ENCODE measurements around the gene MT1E.
"Not testable (repeated sequence)": the region's sequence is repeated elsewhere in the genome, so short reads cannot be mapped to it uniquely, and the experiment has no call there.

Gene MT1E

DNA sequence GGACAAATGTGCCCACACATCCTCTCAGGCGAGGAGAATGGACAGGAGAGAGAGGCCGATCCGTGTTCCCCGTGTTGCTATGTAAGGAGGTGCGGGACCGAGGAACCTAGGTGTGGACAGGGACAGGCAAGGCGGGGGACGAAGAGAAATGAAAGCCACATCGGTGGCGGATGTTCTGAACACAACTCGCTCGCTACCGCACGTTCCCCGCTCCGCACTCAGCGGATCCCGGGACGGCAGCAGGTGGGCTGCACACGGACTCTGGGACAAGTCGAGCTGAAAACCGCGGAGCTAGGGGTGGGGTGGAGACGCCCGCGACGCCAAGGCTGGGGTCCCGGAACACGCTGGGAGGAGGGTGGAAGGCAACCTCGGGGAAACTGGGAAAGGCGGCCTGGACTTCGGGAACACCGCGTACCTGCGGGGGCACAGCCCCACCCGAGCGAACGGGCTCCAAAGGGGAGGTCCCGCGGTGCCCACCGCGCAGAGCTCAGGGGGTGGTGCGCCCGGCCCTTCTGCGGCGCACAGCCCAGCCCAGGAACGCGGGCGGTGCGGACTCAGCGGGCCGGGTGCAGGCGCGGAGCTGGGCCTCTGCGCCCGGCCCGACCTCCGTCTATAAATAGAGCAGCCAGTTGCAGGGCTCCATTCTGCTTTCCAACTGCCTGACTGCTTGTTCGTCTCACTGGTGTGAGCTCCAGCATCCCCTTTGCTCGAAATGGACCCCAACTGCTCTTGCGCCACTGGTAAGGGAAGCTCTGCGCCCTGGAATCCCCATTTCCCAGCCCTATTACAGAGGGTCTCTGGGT lies at the start of gene MT1E:
Gene MT1E, plus strand, starts transcription at position 642 of the 803 bp plus-strand sequence. Its CDS starts 71 bp downstream, at position 713.
- H3K27me3 Mint-ChIP-seq: peaks cover 25% of the 10 kb centered on the region
- H3K9me3 Mint-ChIP-seq: no peaks in the 10 kb centered on the region
- peak within 1 kb of the TSS; percentile 84 for H3K27ac Mint-ChIP-seq

DNA sequence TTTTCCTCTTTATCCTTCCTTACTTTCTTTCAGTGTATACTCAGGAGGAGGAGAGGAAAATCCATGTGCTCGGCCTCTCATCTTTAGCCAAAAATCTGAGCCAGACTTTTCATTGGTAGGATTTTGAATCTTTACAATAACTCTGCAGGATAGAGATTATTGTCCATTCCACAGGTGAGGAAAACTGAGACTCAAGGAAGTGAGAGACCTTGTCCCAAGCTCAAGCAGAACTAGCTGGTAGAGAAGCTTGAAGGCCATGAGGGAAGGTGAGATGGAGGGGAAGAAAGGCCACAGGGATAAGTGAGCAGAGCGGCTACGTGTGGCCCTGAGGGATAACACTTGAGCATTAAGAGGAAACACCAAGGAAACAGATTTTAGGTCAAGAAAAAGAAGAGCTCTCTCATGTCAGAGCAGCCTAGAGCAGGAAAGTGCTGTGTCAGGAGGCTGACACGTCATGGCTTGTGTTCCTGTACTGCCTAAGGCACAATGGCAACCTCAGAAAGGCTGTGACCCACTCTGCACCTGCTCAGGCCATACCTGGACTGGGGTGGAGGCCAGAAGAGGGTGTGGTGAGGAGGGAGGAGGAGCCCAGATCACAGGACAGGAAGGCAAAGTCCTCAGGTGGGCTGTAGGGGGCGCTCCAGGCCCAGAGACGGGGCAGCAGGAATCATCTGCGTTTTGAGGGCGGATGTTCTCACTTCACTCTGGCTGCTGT lies 48.8 kb upstream of the MT1E start:
- peaks cover 4% of the 10 kb centered on the region for H3K27me3 Mint-ChIP-seq
- H3K4me1 Mint-ChIP-seq (ENCODE audit: low read depth): peaks cover 6% of the 10 kb centered on the region
- H3K36me3 Mint-ChIP-seq (ENCODE audit: low read depth): no peaks in the 10 kb centered on the region
- peak overlapping the region; percentile 21 for H3K27ac Mint-ChIP-seq
- peaks cover 5% of the 10 kb centered on the region for H3K9me3 Mint-ChIP-seq
- no peak overlapping the region for H3K4me3 Mint-ChIP-seq

More for the DNA sequence above, at the start of gene MT1E:
- peaks cover 28% of the 10 kb centered on the region for H3K4me1 Mint-ChIP-seq (ENCODE audit: low read depth)
- peak within 1 kb of the TSS; percentile 86 for H3K4me3 Mint-ChIP-seq
- no peaks in the 10 kb centered on the region for H3K36me3 Mint-ChIP-seq (ENCODE audit: low read depth)

DNA sequence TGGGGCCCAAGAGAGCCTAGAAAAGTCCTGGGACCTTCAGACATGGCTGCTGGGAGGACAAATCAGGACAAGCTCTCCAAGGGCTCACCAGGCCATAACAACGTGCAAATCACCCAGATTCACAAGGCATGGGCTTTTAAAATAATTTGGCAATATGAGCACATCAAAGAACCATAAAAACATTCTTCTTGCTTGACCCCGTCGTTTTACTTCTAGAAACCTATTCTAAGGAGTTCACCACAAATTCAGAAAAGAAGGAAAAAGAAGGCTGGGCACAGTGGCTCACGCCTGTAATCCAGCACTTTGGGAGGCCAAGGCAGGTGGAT lies 48.3 kb upstream of the MT1E start:
- Mint-ChIP-seq H3K4me3 (no peak overlapping the region), H3K36me3 (ENCODE audit: low read depth) (no peaks in the 10 kb centered on the region), H3K27ac (peak overlapping the region; percentile 21), H3K27me3 (peaks cover 4% of the 10 kb centered on the region), H3K9me3 (peaks cover 5% of the 10 kb centered on the region), H3K4me1 (ENCODE audit: low read depth) (peaks cover 6% of the 10 kb centered on the region)

DNA sequence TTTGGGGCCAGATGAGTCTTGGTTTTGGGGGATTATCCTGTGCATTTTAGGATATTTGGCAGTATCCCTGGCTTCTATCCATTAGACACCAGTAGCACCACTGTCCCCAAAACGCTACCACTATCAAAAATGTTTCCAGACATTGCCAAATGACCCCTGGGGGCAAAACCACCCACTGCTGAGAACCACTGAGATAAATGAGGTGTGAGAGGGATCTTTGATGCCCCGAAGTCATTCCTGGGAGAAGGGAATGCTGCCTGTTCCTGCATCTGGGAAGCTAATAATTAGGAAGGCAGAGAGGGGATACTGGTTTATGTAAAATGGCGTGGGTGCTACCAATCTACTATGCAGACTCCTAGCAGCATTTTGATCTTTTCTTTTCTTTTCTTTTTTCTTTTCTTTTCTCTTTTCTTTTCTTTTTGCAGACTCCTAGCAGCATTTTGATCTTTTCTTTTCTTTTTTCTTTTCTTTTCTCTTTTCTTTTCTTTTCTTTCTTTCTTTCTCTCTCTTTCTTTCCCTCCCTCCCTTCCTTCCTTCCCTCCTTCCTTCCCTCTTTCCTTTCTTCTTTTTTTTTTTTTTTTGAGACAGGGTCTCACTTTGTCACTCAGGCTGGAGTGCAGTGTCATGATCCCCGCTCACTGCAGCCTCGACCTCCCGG lies 45.1 kb upstream of the MT1E start:
- peaks cover 11% of the 10 kb centered on the region for H3K27me3 Mint-ChIP-seq

DNA sequence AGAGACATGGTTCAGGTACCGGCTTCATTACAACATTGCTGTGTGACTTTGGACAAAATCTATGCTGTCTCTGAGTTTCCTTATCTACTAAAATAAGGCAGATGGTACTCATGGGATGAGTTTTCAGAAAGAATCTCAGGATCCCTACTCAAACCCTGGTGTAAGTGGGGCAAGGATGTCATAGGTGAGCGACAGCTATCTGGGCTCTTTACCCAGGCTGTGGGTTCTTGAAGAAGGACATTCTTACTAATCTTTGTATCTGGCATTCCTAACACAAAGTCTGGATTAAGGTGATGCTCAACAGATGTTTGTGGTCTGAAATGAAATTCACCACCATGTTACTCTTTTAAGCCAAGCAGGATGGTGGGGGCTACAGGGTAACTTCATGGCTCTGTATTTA lies 42.7 kb upstream of the MT1E start:
- not testable (repeated sequence) for H3K27ac Mint-ChIP-seq; H3K36me3 Mint-ChIP-seq (ENCODE audit: low read depth); H3K27me3 Mint-ChIP-seq; H3K9me3 Mint-ChIP-seq; H3K4me1 Mint-ChIP-seq (ENCODE audit: low read depth); H3K4me3 Mint-ChIP-seq

More for the DNA sequence above, 45.1 kb upstream of the MT1E start:
- no peak overlapping the region for H3K4me3 Mint-ChIP-seq
- no peaks in the 10 kb centered on the region for H3K9me3 Mint-ChIP-seq
- peaks cover 6% of the 10 kb centered on the region for H3K4me1 Mint-ChIP-seq (ENCODE audit: low read depth)
- H3K27ac Mint-ChIP-seq: no peak overlapping the region
- H3K36me3 Mint-ChIP-seq (ENCODE audit: low read depth): no peaks in the 10 kb centered on the region

DNA sequence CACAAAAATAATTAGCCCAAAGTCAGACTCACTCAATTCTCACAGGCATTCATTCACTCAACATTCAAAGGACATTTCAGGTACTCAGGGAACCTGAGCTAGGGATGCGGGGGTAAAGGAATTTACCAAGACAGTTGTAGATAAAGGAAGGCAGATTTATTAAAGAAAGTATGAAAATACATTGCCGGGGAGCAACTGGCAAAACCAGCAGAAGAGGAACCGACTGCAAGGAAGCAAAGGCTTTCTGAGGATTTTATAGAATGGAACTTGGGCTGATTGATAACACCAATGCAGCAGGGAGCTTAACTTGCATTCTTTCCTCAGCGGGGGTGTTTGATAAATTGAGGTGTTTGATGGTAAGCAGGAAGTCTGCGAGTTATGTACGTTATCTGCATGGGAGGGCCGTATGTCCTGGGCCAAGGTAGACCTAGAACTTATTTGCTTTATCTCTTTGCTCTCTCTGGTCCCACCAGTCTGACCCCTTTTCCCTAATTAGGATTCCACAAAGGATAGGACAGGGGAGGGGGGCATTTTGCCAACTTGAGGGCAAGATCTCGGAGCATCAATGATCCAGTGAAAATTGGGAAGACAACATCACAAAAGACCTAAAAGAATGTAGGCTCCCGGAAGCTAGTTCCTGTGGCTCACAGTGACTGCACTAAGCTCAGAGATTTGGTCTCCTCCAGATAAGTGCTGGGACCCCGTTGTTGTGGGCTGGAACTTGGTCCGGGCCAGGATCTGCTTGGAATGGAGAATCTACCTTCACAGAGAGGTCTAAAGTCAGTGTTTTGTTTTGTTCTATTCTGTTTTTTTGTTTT lies 42.0 kb upstream of the MT1E start:
- no peak overlapping the region for H3K4me3 Mint-ChIP-seq
- H3K4me1 Mint-ChIP-seq (ENCODE audit: low read depth): peaks cover under 1% of the 10 kb centered on the region
- H3K27ac Mint-ChIP-seq: no peak overlapping the region
- H3K9me3 Mint-ChIP-seq: no peaks in the 10 kb centered on the region
- no peaks in the 10 kb centered on the region for H3K36me3 Mint-ChIP-seq (ENCODE audit: low read depth)
- peaks cover 14% of the 10 kb centered on the region for H3K27me3 Mint-ChIP-seq

GRCh38 chr16:56584276-56584675 lies 41.3 kb upstream of the MT1E start:
- H3K9me3 Mint-ChIP-seq: no peaks in the 10 kb centered on the region
- no peak overlapping the region for H3K27ac Mint-ChIP-seq
- peaks cover 18% of the 10 kb centered on the region for H3K27me3 Mint-ChIP-seq
- peaks cover 4% of the 10 kb centered on the region for H3K4me1 Mint-ChIP-seq (ENCODE audit: low read depth)
- no peak overlapping the region for H3K4me3 Mint-ChIP-seq
- H3K36me3 Mint-ChIP-seq (ENCODE audit: low read depth): no peaks in the 10 kb centered on the region

GRCh38 chr16:56588781-56589140 lies 36.8 kb upstream of the MT1E start:
- no peak overlapping the region for H3K27ac Mint-ChIP-seq
- peaks cover 13% of the 10 kb centered on the region for H3K4me1 Mint-ChIP-seq (ENCODE audit: low read depth)
- H3K36me3 Mint-ChIP-seq (ENCODE audit: low read depth): no peaks in the 10 kb centered on the region
- peak overlapping the region; percentile 81 for H3K4me3 Mint-ChIP-seq
- H3K27me3 Mint-ChIP-seq: peaks cover 25% of the 10 kb centered on the region
- no peaks in the 10 kb centered on the region for H3K9me3 Mint-ChIP-seq

DNA sequence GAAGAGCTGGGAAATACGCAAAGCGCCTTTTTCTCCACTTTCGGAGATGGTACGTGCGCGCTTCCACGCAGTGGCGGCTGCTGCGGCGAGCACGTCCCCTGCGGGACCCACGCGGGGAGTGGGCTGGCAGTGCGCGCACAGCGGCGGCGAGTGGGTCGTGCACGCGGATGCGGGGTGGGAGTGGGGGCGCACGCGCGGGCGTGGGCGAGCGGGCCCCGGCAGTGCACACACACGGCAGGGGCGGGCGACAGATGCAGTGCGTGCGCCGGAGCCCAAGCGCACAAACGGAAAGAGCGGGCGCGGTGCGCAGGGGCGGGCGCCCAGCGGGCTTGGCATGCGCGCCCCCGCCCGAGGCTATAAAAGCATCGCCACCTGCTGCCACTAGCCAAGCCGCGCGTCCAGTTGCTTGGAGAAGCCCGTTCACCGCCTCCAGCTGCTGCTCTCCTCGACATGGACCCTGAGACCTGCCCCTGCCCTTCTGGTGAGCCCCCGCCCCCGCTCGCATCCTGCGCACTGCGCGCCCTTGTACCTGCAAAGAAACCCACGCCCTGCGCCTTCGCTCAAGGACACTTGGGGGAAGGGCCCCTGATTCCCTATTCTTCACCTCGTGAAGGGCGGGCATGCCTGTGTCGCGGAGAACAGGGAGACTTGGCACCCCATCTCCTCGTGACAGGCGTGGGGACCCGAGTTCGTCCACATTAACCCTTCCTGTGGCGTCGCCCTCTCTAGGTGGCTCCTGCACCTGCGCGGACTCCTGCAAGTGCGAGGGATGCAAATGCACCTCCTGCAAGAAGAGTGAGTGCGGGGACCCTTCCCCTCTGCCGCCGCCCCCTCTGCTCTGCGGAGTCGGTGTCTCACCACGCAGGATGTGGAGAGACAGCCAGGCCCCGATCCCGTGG lies 36.2 kb upstream of the MT1E start, which contains the start of gene MT3:
Gene MT3, plus strand, starts transcription at position 388 of the 899 bp plus-strand sequence. Its CDS starts 63 bp downstream, at position 451.
- peaks cover 23% of the 10 kb centered on the region for H3K27me3 Mint-ChIP-seq
- H3K4me1 Mint-ChIP-seq (ENCODE audit: low read depth): peaks cover 13% of the 10 kb centered on the region
- no peak within 1 kb of the TSS for H3K27ac Mint-ChIP-seq

DNA sequence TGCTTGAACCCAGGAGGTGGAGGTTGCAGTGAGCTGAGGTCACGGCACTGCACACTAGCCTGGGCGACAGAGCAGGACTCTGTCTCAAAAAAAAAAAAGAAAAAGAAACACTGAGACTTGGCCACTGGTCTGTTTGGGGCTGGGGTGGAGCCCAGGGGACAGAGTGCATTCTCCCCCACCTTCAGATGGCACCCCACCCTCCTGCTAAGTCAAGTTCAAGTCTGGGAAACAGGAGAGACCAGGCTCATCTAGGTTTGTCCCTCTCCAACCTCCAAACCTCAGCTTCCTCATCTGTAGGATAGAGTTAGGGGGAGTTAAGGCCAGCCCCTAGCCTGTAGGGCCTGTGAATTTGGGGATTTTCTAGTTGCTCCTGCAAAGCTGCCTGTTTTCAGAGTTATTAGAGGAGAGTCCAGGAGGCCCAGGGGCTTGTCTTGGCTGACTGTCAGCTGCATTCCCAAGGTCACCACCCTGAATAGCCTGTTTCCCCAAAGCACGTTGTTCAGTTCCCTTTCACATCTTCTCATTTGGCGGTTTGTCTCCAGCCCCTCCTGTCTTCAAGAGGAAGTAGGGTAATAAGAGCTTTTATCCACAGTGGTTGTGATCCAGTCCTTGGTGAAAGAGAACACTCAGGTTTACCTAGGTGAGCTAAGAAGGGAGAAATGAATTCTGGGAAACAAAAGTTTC lies 34.1 kb upstream of the MT1E start:
- no peaks in the 10 kb centered on the region for H3K36me3 Mint-ChIP-seq (ENCODE audit: low read depth)
- peaks cover 13% of the 10 kb centered on the region for H3K4me1 Mint-ChIP-seq (ENCODE audit: low read depth)
- H3K9me3 Mint-ChIP-seq: no peaks in the 10 kb centered on the region
- H3K27me3 Mint-ChIP-seq: peaks cover 23% of the 10 kb centered on the region
- H3K4me3 Mint-ChIP-seq: no peak overlapping the region
- H3K27ac Mint-ChIP-seq: no peak overlapping the region

More for the DNA sequence above, 36.2 kb upstream of the MT1E start, which contains the start of gene MT3:
- Mint-ChIP-seq H3K9me3 (no peaks in the 10 kb centered on the region), H3K36me3 (ENCODE audit: low read depth) (no peaks in the 10 kb centered on the region), H3K4me3 (peak within 1 kb of the TSS; percentile 81)

DNA sequence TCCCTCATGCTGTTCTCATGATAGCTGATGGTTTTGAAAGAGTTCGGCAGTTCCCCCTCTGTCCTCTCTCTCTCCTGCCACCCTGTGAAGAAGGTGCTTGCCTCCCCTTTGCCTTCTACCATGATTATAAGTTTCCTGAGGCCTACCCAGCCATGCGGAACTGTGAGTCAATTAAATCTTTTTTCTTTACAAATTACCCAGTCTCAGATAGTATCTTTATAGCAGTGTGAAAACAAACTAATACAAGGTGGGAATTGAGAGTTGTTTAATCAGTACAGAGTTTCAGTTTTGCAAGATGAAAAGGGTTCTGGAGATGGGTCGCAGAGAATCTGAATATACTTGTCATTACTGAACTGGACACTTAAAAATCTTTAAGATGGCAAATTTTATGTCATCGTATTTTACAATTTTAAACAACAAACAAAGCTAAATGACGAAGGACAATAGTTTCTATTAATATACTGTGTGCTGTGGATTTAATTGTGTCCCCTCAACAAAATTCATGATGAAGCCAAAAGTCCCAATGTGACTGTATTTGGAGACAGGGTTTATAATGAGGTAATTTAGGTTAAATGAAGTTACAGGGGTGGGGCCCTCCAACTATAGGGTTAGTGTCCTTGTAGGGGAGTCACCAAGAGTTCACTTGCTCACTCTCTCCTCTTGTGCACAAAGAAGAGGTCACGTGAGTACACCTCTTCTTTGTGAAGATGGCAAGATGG lies 31.8 kb upstream of the MT1E start:
- H3K27ac Mint-ChIP-seq: no peak overlapping the region

DNA sequence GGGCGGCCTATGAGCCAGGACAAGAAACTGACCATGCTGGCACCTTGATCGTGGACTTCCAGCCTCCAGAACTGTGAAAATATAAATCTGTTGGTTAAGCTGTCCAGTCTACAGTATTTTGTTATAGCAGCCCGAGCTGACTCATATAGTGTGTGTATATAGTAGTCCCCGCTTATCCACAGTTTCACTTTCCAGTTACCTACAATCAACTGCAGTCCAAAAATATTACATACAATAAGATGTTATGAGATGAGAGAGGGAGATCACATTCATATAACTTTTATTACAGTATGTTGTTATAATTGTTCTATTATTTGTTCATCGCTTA lies 31.3 kb upstream of the MT1E start:
- H3K36me3 Mint-ChIP-seq (ENCODE audit: low read depth): no peaks in the 10 kb centered on the region
- no peak overlapping the region for H3K27ac Mint-ChIP-seq
- no peak overlapping the region for H3K4me3 Mint-ChIP-seq
- peaks cover 15% of the 10 kb centered on the region for H3K4me1 Mint-ChIP-seq (ENCODE audit: low read depth)
- peaks cover 15% of the 10 kb centered on the region for H3K27me3 Mint-ChIP-seq
- H3K9me3 Mint-ChIP-seq: no peaks in the 10 kb centered on the region

More for the DNA sequence above, 31.8 kb upstream of the MT1E start:
- Mint-ChIP-seq H3K4me1 (ENCODE audit: low read depth) (peaks cover 18% of the 10 kb centered on the region), H3K9me3 (no peaks in the 10 kb centered on the region), H3K4me3 (no peak overlapping the region), H3K36me3 (ENCODE audit: low read depth) (no peaks in the 10 kb centered on the region), H3K27me3 (peaks cover 17% of the 10 kb centered on the region)

Measured in stimulated activated naive CD8-positive, alpha-beta T cell treated with anti-CD3 and anti-CD28 coated beads, Interleukin-15, Interleukin-2, amounts not matched to agents 100 ng/mL and 50 ng/mL, for 24 hours (primary cell).